Measurements from ENCODE around the gene ZNF746.
"Not testable (repeated sequence)": the region's sequence is repeated elsewhere in the genome, so short reads cannot be mapped to it uniquely, and the experiment has no call there.

ZNF746 gene

DNA sequence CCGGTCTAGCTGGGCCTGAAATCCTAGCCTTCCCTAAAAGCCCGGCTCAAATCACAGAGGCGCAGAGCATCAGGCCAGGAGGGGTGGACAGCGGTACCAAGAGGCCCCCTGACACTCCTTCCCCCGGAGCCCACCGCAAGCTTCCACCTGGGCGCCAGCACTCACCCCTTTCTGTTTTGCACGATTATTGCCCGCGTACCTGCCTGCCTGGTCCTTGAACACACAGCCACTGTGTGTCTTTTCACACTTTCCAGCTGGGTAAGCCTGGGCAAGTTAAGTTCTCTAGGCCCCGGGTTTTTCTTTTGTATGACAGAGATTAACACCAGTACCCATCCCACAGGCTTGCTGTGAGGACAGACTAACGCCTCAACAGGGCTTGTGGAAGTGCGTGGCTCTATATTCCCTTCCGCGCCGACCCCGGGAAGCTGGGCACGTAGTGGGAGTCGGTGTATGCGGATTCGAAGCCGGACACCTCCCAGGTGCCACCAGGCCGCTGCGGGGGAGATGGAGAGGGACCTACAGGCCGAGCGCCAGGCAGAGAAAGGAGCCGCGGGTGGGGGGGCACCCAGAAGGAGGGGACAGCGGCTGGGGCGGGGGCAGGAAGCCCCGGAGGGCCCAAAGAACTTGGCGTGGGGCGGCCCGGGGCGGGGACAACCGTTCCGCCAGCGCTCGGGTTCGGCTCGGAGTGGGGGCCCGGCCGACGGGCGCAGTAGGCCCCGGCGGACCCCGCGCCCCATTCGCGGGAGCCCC is 792 bp downstream of the ZNF746 start:
- no peaks in the 10 kb centered on the region for H3K9me3 Mint-ChIP-seq
- DNase-seq (ENCODE audit: low spot score in 2 of 2) (peak; percentile 34 to 74), ATAC-seq (peak; percentile 51)
- H3K4me3 Mint-ChIP-seq: peak overlapping the region; percentile 97
- H3K36me3 Mint-ChIP-seq: peaks cover 41% of the 10 kb centered on the region
- peak overlapping the region; percentile 98 for H3K27ac Mint-ChIP-seq
- peaks cover 44% of the 10 kb centered on the region for H3K4me1 Mint-ChIP-seq

DNA sequence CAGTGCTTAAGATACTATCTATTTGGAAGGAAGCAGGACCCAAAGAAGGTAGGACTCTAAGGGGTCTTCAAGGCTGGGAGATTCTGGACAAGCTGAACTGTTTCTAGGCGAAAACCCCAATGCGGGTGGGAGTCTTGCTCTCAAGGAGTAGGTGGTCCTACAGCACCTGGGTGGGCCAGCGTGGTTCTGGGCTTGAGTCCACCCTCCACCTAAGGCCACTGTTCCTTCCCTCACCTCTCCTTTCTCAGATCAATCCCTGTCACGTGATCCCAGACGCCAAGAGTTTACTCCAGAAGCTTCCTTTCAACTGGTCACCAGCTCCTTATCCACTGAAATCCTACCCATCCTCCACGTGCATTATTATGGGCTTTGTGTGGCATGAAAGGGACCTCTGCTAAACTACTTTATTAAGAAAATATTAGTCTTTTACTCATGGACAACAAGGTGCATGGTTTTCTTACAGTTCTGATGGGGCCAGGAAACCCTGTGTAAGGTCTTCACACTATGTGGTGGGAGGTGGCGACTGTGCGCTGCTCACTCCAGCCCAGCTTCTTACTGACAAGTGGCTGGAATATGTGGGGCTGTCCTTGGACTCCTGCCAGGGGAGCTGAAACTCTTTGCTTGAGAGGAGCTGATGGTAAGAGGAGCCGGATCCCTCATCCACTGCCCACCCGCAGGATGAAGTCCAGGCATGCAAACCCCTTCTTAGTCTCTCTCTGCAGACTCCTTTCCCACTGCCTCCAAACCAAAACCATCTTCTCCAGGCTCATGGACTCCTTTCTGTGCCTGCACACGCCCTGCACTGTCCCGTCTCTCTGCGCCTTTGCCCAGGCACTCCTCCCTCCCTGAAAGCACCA is 1.6 kb downstream of the ZNF746 start:
- DNase-seq (ENCODE audit: low spot score in 2 of 2) (peak in 1 of 2 donors; percentile 52), ATAC-seq (no peak)
- H3K9me3 Mint-ChIP-seq: no peaks in the 10 kb centered on the region
- peaks cover 49% of the 10 kb centered on the region for H3K36me3 Mint-ChIP-seq
- peaks cover 44% of the 10 kb centered on the region for H3K4me1 Mint-ChIP-seq
- H3K27ac Mint-ChIP-seq: peak overlapping the region; percentile 98
- H3K4me3 Mint-ChIP-seq: peak overlapping the region; percentile 97

DNA sequence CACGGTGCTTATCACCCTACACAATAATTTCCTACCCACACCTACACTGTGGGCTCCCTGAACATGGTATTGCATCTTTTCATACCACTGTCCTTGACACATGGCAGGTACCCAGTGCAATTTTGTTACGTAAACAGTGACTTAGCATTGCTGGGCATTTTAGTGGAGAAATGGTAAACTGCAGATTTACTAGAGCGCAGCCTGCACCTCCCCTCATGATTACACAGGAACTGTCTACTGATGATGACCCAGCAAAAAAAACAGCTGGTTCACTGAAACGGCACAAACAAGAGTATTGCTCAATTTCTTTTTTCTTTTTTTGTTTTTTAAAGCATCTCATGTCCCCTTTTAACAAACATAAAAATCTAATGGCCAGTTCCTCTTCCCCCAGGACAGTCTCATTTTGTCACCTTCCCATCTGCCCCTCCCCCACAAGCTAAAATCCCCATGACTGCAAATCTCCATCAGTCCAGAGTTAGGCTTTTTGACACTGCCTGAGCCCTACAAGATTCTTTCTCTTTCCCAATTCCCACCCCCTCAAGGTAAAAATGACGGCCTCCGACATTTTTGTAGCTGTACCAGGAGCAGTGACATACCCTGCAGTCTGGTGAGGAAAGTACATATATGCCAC is 2.8 kb downstream of the ZNF746 start:
- ATAC-seq: no peak
- H3K36me3 Mint-ChIP-seq: peaks cover 61% of the 10 kb centered on the region
- no peaks in the 10 kb centered on the region for H3K9me3 Mint-ChIP-seq
- peak overlapping the region; percentile 97 for H3K4me3 Mint-ChIP-seq
- DNase-seq (ENCODE audit: low spot score in 2 of 2): no peak
- H3K4me1 Mint-ChIP-seq: peaks cover 43% of the 10 kb centered on the region
- peak overlapping the region; percentile 98 for H3K27ac Mint-ChIP-seq

DNA sequence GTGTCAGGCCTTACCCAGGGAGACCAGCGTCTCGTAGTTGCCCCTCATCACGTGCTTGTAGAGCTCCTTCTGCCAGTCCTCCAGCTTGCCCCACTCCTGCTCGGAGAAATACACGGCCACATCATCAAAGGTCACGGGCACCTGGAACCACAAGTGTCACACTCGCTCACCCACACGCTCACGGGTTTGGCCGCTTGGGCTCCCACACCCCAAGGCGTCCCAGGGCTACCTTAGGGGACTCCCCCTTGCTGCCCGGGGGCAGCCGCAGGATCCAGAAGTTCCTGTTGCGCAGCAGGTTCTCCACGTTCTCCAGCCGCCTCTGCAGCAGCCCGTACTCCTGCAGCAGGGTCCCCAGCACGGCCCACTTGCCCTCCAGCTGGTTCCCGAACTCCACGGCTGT is 3.6 kb downstream of the ZNF746 start:
- H3K36me3 Mint-ChIP-seq: peaks cover 69% of the 10 kb centered on the region

DNA sequence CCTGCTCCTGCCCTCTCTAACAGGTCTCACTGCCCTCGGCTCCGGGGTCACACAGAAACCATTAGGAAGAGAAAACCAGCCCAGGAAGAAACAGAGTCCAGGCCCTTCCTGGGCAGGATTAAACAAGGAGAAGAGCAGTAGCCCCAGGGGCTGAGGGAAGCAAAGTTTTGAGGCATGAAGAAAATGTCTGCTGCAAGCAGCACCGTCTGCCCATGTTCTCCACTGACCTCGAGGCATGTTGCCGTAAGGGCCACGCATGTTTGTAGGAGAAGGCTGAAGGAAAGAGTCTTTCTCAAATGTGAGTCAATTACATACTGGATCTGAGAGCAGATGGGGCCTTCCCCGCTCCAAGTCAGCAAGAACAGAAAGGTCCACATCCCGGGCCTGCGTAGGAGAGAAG is 4.2 kb downstream of the ZNF746 start:
- Mint-ChIP-seq H3K9me3 (no peaks in the 10 kb centered on the region), H3K27ac (peak overlapping the region; percentile 57), H3K4me3 (no peak overlapping the region), H3K36me3 (peaks cover 75% of the 10 kb centered on the region), H3K4me1 (peaks cover 46% of the 10 kb centered on the region)
- no peak for DNase-seq (ENCODE audit: low spot score in 2 of 2)
- ATAC-seq: no peak

More for the DNA sequence above, 3.6 kb downstream of the ZNF746 start:
- peaks cover 46% of the 10 kb centered on the region for H3K4me1 Mint-ChIP-seq
- ATAC-seq; H3K9me3 Mint-ChIP-seq; DNase-seq (ENCODE audit: low spot score in 2 of 2); H3K4me3 Mint-ChIP-seq; H3K27ac Mint-ChIP-seq: not testable (repeated sequence)

DNA sequence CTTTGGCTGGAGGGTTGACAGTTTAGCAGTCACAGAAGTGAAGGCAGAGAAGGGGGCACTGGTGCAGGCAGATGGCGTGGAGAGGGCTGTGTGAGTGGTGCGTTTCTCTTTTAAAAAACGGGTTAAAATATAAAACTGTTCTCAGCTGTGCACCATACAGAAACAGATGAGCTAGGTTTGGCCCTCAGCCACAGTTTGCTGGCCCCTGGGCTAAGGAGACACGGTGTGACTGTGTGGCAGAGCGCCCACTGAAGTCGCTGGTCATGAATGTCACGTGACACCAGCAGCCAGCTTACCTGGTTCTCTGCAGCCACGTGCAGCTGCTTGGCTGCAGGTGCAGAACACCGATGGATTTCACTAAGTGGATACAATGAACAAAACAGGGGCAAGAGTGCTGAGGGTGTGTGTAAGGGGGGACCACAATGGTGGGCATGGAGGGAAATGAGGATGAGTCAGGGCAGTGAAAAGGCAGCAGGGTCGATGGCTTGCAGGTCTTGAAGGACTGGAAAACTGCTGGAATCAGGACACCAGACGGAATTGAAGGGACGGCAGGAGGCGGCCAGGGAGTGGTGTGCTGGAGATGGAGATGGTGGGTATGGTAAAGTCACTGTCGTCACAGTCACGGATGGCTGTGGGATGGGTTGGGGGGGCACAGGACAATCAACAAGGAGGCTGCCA is 7.4 kb downstream of the ZNF746 start:
- ATAC-seq: no peak
- Mint-ChIP-seq H3K4me3 (no peak overlapping the region), H3K36me3 (peaks cover 94% of the 10 kb centered on the region), H3K4me1 (peaks cover 28% of the 10 kb centered on the region), H3K9me3 (no peaks in the 10 kb centered on the region), H3K27ac (peak overlapping the region; percentile 48)
- DNase-seq (ENCODE audit: low spot score in 2 of 2): no peak

DNA sequence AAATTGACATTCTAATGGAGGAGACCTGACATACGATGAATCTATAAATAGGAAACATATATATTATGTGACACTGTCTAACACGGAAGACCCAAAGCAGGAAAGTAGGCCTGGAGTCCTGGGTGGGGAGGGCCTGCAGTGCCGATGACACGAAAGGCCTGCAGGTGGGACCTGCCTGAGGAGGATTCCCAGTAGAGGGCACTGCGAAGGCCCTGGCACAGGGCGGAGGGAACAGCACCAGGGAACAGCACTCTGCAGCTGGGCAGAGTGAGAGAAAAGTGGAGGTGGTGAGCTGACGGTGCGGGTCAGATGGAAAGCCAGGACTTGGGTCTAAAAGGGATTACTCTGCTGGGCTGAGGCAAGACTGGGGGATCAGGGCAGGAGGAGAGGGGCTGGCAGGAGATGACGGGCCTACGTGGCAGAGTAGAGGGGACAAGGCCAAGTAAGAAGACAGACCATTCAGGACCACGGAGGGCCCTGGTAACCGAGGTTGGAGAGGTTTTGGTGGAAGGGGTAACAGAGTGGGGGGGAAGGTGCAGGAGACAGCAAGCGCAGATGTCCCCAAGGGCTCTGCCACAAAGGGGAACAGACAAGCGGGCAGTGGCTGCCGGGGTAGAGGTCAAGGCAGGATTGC is 8.1 kb downstream of the ZNF746 start:
- H3K36me3 Mint-ChIP-seq: peaks cover 96% of the 10 kb centered on the region
- ATAC-seq: no peak
- H3K4me1 Mint-ChIP-seq: peaks cover 24% of the 10 kb centered on the region
- peak overlapping the region; percentile 48 for H3K27ac Mint-ChIP-seq
- H3K4me3 Mint-ChIP-seq: no peak overlapping the region
- H3K9me3 Mint-ChIP-seq: no peaks in the 10 kb centered on the region
- no peak for DNase-seq (ENCODE audit: low spot score in 2 of 2)

DNA sequence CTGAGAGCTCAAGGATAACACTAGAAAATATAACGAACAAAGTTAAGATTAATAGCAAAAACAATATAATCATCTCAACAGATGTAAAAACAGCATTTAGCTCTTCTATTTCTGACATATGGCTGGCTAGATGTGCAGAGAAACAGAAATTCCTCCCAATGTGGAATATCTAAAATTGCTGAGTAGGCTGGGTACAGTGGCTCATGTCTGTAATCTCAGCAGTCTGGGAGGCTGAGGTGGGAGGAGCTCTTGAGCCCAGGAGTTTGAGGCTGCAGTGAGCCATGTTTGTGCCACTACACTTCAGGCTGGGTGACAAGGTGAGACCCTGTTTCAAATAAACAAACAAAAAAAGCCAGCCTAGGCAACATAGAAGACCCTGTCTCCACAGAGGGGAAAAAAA is 18.0 kb downstream of the ZNF746 start:
- Mint-ChIP-seq H3K9me3 (peaks cover 5% of the 10 kb centered on the region), H3K27ac (no peak overlapping the region), H3K36me3 (peaks cover 76% of the 10 kb centered on the region), H3K4me3 (no peak overlapping the region), H3K4me1 (no peaks in the 10 kb centered on the region)
- DNase-seq (ENCODE audit: low spot score in 2 of 2): no peak
- ATAC-seq: no peak

DNA sequence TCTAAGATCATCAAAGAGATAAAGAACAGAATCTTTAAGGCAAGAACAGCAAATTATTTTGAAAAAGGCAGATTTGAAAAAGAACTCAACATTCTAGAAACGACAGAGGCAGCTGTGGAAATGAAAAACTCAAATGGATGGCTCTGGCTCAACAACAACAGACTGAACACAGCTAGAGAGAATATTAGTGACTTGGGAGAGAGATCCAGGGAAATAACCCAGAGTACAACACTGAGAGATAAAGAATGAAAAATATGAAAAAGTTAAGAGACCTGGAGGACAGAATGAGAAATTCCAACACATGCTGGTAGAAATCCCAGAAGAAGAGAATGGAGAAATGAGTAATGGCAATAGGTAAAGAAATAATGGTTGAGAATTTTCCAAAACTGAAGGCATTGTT is 18.9 kb downstream of the ZNF746 start:
- DNase-seq (ENCODE audit: low spot score in 2 of 2) (no peak), ATAC-seq (no peak)
- Mint-ChIP-seq H3K4me3 (no peak overlapping the region), H3K4me1 (no peaks in the 10 kb centered on the region), H3K36me3 (peaks cover 80% of the 10 kb centered on the region), H3K9me3 (peaks cover 5% of the 10 kb centered on the region), H3K27ac (no peak overlapping the region)

DNA sequence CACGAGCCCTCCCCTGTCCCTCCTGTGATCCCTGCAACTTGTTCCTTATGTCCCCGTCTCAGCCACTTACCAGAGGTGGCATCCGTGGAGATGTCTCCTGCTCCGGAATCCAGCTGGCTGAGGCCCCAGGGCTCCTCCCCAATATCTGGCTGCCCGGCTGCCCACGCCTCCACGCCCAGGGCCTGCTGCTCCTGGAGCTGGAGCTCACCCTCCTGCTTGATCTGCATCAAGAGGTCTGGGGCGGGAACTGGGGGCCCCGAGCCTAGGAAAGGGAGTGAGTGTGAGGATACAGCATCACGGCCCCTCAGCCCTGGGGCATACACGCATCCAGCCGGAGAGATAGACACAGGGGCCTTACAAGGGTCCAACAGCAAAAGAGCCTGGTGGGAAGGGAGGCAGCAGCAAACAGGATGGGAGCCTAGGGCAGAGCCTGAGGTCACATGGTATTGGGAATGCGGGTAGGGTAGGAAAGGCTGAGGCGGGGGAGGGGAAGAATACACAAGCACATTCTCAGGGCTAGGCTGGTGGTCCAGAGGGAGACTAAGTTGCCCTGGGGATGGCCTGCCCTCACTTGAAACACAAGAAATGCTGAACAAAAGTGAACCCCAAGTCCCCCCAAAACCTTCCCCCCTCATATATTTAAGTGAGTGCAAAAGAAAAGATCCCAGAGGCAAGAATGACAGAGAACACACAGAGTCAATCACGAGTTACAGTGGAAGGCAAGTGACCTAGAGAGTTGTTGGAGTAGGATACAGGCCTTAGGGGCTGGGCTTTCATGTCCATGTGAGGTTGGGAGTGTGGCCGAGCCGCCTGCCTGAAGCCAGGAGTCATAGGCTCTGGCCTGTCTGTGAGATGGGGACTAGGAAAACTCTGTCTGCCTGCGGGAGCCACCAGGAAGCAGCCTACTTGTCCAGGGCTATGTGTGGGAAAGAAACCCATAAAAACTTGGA is 19.8 kb downstream of the ZNF746 start:
- H3K9me3 Mint-ChIP-seq: peaks cover 5% of the 10 kb centered on the region
- DNase-seq (ENCODE audit: low spot score in 2 of 2) (peak in 1 of 2 donors; percentile 44), ATAC-seq (no peak)
- no peaks in the 10 kb centered on the region for H3K4me1 Mint-ChIP-seq
- peak overlapping the region; percentile 79 for H3K27ac Mint-ChIP-seq
- peaks cover 82% of the 10 kb centered on the region for H3K36me3 Mint-ChIP-seq
- H3K4me3 Mint-ChIP-seq: no peak overlapping the region

DNA sequence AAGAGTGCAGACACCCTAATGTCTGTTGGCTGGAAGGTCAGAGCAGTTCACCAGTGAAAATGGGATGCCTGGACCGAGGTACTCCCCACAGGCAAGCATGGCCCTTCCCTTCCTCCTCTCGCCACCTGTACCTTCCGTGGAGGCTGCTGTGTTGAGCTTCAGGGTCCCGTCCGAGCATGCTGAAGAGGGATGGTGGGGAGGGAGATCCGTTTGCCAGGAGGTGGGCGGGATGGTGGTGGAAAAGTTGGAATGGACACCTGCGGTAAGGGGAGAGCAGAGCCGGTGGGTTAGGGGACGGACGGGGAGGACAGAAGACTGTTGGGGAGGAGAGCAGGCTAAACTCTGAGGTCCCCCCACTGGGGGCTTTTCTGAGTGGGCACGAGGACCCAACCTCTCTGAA is 20.8 kb downstream of the ZNF746 start:
- no peak overlapping the region for H3K4me3 Mint-ChIP-seq
- DNase-seq (ENCODE audit: low spot score in 2 of 2) (peak in 1 of 2 donors; percentile 41), ATAC-seq (no peak)
- H3K9me3 Mint-ChIP-seq: peaks cover 5% of the 10 kb centered on the region
- no peaks in the 10 kb centered on the region for H3K4me1 Mint-ChIP-seq
- H3K27ac Mint-ChIP-seq: no peak overlapping the region
- H3K36me3 Mint-ChIP-seq: peaks cover 84% of the 10 kb centered on the region

DNA sequence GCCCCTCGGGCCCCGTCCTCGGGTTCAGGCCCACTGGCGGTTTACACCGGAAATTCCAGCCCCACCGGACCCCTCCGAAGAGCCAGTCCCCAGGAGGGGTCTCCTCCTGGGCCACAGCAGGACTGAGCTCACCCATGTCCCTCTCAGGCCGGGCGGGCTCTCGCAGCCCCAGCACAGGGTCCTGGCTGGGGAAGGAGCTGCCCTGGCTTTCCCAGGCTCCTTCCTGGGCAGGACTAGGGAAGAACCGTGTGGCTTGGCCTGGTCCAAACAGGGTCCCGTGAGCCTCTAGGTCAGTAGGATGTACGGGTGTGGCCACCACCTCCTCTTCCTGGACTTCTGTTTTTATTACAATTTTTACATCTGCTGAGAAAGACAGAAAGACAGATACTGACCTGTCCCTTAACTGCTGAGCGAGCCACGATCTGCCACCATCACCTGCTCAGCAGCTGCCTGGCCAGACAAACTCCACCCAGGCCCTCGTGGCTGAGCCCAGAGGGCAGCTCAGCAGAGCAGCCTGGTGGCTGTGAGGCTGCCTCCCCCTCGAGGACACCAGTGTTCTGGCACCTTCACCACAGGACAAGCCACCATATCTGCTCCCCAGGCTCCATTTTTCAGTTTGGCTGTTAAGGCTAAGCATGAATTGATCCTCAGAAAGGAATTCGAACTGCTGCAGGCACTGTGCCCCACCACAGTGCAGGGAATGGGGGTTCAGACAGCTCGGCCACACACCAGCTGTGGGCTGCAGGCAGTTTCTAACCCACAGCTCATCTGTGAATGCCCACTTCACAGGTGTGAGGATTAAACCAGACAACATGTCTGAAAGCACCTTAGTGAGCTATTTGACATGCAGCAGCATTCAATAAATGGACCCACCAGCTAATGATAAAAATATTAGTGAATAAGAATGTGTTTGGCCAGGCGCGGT is 22.2 kb downstream of the ZNF746 start:
- ATAC-seq (no peak), DNase-seq (ENCODE audit: low spot score in 2 of 2) (peak in 1 of 2 donors; percentile 45)
- H3K4me3 Mint-ChIP-seq: no peak overlapping the region
- H3K36me3 Mint-ChIP-seq: peaks cover 86% of the 10 kb centered on the region
- no peak overlapping the region for H3K27ac Mint-ChIP-seq
- H3K4me1 Mint-ChIP-seq: no peaks in the 10 kb centered on the region
- peaks cover 5% of the 10 kb centered on the region for H3K9me3 Mint-ChIP-seq
